Fibroblast of skin of scalp (primary cell): Measurements from ENCODE around the gene DCDC2B.

ENCODE experiments used
- DNase-seq: peaks from one replicate; pipeline ENCODE4 v3.0.0-alpha.2; 2013

DCDC2B gene

DNA sequence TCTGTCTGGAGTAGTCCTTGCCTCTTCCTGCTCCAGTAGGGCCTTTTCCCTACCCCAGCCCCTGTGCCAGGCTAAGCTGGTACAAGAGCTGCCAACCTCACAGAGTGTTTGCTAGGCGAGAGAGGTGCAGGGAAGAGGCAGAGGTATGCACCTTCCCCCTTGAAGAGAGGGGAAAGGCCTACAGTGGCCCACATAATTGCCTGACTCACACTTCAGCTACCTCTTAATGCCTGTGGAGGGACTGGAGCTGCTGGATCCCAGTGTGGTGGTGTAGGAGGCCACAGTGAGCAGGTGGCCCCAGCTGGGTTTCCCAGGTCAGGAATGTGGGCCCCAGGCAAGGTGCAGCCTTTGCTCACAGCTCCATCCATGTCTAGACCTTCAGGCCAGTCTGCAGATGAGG lies 11.8 kb upstream of the DCDC2B start:
- DNase-seq, result no peak

DNA sequence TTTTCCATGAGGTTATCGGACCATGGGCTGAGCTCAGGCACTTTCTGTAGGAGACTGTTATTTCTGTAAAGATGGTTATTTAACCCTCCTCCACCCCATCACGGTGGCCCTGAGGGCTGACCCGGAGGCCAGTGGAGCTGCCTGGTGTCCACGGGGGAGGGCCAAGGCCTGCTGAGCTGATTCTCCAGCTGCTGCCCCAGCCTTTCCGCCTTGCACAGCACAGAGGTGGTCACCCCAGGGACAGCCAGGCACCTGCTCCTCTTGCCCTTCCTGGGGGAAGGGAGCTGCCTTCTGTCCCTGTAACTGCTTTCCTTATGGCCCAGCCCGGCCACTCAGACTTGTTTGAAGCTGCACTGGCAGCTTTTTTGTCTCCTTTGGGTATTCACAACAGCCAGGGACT lies 11.1 kb upstream of the DCDC2B start:
- DNase-seq, result no peak

DNA sequence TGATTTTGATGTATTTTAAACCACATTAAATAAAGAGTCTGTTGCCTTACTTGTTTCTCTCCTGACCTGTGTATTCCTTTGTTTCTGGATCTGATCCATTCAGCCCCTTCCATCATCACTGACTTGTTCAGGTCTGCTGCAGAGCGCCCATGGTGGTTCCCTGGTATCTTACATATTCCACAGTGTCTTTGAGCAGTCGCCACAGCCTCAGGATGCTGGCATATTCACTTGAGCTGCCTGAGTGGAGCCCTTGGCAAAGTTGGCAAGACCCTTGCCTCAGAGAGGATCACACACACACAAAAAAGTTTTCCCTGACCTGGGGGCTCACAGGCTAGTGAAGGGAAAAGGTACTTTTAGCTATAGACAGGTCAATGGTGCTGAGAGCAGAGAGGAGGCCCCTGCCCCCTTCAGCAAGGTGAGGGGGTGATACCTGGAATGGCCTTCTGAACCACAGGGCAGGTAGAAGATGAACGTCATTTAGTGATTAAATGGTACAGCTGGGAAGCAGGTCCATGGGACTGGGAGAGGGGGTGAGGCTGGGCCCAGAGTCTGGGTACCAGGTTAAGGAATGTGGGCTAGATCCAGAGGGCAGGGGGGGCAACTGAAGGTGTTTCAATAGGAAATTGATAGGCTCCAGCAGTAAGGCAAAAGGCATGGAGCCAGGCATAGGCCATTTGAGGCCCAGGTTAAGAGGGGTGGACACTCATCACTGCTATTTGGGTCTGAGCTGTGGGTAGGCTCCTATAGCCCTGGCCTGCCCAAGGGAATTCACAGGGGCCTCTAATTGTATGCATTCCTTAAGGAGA lies 10.4 kb upstream of the DCDC2B start:
- DNase-seq, result no peak

DNA sequence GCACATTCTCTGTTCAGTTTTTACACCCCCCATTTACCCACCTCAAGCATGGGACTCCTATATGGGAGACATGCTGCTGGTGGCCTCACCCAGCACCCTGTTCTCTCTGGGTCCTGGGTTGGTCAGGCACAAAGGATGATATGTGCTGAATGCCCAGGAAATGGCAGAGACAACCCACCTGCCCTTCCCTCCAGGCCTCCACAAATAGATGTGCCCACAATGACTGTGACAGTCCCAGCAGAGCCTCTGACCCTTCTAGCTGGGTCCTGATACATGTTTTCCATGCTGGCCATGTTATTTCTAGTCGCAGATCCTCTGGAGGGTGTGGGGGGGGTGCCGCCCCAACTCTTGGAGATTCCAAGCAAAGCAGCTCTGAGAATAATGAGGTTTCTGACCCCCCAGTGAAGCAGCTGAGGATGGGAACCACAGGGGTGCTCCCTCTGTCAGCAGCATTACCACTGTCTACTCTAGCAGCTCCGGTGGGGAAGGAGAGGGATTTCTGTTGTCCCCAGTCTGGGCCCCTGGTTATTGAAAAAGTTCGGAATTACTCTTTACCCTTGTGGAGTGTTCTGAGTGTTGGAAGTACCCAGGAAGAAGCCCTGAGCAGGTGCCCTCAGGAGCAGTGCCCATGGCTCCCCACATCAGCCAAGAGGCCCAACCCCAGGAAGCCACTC lies 9.7 kb upstream of the DCDC2B start:
- no peak for DNase-seq

DNA sequence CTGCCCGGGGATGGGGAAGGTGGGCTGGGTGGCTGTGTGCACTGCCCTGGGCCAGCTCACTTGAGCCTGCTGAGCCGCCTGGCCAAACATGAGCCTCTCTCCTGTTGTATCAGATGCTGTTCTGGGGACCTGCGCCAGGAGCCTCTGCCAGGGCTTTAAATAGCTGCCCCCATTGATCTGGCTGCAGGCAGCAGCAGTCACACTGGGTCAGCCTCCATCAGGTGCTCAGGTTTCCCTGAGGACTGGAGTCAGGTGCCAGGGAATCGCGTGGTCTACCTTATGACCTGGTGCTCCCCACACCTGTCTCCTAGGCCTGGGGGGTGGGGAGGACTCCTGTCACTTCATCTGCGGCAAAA lies 9.2 kb upstream of the DCDC2B start:
- no peak for DNase-seq

DNA sequence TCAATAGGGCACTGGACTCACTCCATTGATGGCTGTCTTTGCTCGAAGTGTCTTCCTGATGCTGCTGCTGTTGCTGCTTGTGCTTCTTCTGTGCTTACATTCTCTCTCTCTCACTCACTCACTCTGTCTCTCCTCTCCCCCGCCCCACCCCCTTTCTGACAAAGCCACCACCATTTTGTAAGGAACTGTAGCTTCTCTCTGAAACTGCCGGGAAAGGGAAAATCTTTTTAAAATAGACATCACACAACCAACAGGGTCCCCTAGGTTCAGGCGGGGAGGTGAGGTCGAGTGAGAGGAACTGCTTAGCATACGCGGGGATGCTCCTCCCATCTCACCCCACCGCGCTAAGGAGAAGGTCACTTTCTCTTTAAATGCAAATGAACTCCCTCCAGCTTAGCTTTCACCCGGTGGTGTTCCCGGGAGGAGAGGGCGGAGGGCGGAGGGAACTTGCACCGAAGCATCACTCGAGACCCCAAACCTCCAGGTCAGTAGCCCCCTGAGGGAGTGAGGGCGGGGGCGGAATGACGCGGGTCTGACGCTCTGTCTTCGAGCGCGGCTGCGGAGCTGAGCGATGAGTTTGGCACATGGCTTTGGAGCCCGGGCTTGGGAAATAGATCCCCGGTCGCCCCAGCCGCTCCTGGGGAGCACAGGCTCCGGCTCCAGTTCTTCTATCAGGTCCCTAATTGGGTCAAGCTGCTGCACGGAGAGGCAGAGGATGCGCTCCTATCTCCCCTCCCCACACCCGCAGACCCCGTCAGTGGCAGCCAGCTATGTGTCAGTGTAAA lies 8.5 kb upstream of the DCDC2B start, which contains the start of gene CCDC28B:
Gene CCDC28B (plus strand): TSS at position 370 of the 785 bp plus-strand sequence. CDS start 1,341 bp downstream, outside the sequence.
- DNase-seq, result peak; percentile 69

DNA sequence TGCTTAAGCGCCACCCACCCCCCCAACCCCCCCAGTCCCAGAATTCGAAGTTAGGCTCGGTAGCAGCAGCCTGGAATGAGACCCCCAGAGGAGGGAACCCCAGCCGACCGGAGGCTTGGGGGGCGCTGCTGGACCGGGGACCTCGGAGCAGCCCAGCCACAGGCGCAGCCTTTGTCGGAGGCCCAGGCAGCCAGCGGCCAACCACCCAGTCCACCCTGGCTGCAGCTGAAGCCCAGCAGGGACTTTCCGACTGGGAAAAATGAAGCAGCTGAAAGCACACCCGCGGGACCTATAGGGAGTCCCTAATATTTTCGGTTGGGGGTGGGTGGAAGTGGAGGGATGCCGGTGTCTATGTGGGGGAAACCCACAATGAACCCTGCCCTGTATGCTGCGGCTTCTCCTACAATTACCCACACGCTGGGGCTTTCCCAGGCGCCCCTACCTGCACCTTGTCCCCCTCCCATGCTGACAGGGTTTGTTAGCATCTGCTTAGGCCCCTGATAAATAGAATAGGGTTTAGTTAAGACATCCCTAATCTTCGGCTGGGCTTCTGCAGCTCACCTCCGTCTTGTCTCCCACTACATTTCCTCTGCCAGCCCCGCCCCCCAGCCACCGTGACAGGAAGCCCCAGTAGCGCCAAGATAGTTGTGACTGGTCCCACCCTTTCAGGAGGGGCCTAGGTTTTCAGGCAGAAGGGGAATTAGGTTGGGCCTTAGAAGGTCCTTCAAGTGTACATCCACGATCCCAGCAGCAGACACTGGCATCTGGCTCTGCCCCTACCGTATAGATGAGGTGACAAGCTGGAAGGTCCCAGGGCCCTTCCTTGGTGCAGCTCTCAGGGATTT lies 7.7 kb upstream of the DCDC2B start:
- DNase-seq, result peak; percentile 63

DNA sequence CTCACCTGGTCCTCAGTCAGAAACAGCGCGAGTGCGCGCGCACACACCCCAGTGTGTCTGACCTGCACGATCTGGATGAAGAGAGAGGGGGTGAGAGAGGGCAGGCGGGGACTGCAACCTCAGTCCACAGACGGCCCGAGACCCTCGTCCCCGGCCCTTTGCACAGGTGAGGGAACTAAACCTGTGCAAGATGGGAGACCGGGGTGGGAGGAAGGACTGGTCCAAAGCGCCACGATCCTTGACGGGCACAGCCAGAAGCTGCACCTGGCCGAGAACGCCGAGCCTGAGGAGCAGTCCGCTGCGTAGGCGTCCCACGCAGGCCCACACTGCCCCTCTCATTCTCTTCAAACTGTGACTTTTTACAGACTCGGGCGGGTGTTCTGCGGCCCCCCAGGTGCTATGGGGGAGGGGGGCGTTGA lies 3.9 kb upstream of the DCDC2B start:
- no peak for DNase-seq

DNA sequence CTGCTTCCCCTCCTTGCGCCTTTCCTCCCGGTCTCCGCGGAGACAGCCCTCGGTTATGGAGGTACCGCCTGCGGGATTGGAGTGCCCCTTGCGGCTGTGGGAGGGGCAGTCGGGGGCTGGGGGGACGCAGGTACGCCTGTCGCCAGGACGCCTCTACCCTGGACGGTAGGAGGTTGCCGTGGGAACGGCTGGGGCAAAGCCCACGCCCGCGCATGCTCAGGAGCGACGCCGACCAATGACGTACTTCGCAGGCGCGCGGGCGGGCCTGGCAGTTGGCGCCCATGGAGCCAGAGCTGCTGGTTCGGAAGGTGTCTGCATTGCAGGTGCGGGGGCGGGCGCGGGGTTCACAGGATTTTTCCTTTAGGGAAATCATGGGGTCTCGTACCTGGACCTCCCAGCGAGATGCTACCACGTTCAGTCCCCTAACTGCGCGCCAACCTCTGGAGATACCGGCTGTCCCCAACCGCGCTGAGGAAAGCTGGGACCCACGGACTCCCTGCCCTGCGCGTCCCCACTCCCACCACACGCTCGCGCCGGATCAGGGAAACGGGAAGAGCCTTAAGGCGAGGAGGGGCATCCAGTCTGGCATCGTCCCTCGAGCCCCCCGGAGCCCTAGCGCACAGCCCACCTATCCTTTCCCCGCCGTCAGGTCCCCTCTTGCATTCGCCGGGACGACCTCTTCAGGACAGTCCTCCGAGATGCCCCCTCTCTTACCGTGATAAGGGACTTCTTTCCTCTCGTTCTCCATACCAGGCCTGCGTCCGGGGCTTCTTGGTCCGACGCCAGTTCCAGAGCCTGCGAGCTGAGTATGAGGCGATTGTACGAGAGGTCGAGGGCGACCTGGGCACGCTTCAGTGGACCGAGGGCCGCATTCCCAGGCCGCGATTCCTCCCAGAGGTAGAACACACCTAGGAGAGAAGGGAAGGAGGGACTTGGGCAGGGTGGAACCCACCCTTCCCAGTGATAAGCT lies 3.2 kb upstream of the DCDC2B start, which contains the start of gene IQCC:
Gene IQCC (plus strand): TSS at position 271 of the 970 bp plus-strand sequence. CDS start 11 bp downstream, at position 282.
- peak; percentile 81 for DNase-seq

DNA sequence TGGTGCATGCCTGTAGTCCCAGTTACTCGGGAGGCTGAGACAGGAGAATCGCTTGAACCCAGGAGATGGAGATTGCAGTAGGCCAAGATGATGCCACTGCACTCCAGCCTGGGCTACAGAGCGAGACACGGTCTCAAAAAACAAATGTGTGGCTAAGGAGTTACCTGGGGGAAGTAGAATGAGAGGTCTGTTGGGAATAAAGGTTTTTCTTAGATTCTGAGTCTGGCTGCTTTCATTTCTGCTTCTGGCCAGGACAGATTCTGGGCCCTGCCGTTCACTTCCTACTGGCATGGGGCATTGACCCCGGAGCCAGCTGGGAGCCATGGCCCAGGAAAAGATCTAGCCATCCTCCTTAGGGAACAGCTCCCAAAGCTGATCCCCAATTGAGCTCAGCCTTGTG lies 420 bp upstream of the DCDC2B start:
- DNase-seq, result no peak

DNA sequence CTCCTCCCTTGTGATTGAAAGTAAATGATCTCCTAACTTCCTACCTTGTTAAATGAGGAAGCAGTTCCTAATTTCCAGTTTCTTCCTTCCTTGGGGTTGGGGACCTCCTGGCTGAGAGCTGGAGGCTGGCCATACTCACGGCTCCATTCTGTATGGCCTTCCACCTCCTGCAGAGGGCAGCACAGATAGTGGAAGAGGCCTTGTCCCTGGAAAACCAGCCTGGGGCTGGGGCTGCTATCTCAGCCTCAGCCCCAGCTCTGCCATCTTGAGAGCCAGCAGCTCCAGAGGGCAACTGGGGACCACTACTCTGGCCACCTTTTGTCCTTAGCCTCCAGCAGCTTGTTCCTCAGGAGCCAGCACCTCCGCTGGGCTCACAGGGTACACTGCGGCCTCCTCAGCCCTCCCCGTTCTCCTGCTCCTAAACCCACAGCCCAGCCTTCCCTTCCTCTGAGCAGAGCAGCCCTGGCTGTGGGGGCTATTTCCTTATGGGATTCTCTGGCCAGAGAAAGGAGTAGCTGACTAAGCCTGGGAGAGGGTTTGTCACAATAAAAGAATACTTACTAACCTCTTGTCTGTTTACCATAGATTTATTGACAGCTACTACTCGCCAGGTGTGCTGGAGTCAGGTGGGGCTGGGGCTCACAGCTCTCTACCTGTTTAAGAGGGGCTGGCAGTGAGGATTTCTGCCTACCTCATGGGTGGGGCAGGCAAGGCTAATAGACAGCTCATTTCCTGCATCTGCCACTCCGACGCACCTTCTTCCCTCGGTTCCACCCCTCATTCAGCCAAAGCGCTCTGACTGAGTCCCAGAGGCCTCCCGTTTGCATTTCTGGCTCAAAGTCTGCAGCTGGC lies 7.0 kb downstream of the DCDC2B start:
- DNase-seq, result peak; percentile 73

DNA sequence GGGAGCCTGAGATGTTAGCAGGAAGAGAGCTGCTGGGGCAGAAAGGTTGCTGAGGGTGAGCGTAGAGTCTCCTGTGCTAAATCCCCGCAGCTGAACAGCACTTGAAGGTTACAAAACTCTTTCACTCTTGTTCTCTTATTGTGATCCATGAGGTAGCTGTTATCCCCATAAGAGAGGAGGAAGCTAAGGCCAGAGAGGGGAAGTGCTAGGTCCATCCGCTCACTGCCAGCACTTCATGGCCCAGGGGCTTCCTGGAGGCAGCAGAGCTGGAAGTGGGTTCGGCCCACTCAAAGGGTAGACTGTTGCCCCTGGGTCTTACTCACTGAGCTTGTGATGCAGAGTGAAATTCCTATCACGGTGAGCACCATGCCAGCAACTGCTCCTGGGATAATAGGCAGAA lies 7.7 kb downstream of the DCDC2B start:
- no peak for DNase-seq

DNA sequence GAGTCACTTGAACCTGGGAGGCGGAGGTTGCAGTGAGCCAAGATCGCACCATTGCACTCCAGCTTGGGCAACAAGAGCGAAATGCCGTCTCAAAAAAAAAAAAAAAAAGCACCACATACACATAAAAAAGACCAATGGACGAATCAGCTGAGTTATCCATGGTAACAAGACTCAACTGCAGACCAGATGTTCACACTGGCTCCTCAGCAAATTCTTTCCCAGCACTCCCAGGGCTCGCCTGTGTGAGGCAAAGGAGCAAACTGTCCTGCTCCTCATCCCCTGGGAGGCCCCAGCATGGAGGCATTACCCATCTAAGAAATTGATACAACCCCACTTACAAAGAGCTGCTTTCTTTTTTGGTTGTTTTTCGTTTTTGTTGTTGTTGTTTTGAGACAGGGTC lies 10.1 kb downstream of the DCDC2B start:
- DNase-seq, result peak; percentile 30

DNA sequence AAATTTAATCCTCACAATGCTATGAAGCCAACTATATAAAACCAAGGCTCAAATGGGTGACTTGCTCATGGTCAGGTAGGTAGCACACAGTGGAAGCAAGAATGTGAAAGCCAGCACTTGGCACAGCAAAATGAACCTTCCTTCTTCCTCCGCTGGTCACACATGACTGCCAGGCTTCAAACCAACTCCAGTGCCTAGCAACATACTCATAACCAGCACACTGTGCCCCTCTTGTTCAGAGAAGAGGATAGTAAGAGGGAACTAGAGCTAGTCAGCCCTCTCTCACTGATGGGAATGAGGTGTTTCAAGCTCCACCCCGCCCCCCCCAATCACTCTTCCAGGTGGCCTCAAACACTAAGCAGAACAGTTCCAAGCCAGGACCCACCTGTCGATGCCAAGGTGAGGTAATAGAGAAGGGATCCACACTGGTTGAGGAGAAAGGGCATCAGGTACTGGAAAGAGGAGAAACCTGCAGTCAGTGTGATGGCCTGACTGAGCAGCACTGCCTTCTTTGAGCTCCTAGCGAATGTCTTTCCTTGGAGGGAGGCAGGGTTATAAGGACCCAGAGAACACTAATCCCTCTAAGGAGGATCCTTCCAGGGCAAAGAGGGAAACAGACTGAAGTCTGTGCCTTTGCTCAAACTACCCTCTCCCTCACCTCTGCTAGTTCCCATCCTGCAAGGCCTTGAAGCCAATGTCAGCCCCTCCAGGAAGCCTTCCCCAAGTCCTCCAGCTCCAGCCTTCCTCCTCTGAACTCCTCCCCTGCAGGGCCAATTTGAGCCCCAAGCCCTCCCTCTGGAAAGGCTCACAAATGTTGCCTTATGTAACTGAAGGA lies 12.1 kb downstream of the DCDC2B start:
- DNase-seq, result no peak

DNA sequence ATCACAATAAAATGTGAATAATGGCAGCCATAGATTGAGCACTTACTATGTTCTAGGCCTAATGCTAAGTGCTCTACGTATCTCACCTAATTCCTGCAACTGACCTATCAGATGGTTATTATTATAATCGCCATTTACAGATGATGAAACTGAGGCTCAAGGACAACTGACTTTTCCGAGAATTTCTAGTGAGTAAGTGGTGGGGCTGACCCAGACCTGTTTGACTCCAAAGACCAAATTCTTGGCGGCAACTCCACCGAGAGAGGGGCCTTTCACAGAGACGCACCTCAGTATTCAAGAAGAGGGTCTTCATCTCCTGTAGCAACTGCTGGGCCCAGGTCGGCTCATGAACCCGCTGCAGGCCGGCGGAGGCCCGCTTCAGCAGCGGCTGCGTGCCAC lies 12.7 kb downstream of the DCDC2B start:
- DNase-seq, result no peak

DNA sequence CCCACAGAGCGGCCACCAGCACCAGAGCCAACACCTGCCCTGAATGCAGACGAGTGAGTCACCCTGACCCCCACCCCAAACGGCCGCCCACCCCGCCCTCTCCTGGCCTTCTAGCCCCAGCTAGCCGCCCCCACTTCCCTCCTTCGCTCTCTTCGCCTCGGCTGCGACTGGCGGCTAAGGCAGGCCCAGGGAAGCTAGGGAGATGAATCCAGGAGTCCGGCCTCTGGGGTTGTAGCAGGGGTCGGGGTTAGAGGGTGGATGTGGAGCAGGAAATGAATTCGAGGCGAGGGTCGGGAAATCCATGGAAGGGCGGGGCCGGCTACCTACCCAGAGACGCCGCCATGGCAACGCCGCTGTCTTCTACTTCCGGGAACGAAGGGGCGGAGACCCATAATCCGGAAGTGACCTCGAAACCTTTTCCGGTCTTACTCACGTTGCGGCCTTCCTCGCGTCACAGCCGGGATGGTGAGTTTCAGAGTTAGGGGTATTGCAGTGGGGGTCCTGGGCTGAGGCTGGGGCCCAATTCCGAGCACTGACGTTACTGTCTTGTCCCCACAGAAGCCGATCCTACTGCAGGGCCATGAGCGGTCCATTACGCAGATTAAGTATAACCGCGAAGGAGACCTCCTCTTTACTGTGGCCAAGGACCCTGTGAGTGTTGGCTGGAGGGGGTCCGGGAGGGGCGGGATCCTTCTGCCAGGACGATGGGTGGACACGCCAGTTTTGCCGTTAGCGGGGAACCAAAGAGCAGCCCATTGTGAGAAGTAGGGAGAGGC lies 13.3 kb downstream of the DCDC2B start, which contains the start of the genes EIF3I and TMEM234:
Gene EIF3I (plus strand): TSS at position 428 of the 776 bp plus-strand sequence. CDS start 35 bp downstream, at position 463.
Gene TMEM234 (minus strand): TSS at position 374 of the 776 bp plus-strand sequence. CDS start 31 bp downstream, at position 343.
- DNase-seq, result peak; percentile 92

DNA sequence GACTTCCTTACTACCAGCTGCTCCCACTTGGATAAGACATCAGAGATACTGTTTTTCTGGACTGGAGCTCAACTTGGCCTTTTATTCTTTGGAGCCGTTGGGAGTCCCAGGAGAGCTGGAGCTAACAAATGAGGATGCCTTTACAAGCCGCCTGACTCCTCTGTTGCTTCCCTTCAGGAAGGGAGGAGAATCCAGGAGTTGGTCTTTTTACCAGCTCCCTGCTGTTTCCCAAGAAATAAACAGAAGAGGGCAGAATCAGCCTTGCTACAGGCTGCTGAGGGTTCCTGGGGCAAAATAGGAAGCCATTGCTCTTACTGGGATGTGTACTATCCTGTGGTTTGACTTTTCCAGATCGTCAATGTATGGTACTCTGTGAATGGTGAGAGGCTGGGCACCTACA lies 14.8 kb downstream of the DCDC2B start:
- no peak for DNase-seq

DNA sequence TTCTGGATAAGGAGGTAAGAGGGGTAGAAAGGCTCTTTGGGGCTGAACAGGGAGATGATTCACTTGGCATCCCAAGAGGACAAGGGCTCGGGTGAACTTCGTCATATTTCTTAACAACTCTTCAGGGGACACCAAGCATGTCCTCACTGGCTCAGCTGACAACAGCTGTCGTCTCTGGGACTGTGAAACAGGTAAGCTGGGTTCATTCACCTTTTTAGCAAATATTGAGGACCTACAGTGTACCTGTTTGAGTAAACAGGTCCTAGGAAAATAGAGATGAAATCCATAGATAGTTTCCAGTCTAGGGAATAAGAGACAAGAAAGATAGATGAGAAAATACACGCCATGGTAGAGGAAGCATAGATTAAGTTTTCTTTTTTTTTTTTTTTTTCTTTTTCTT lies 15.4 kb downstream of the DCDC2B start:
- DNase-seq, result no peak
